Stimulated activated CD4-positive, alpha-beta T cell treated with anti-CD3 and anti-CD28 coated beads, Interleukin-2, amount 100 ng/mL, for 4 hours (primary cell): ENCODE results near the gene MIS12.

ENCODE experiments used
- DNase-seq: peaks from one replicate; pipeline ENCODE4 v3.0.0-alpha.2; 2020; ENCODE audit warnings: low read depth

MIS12 gene

GRCh38 chr17:5535436-5535835, 49.1 kb downstream of the MIS12 start:
- no peak for DNase-seq

- DNase-seq: no peak
Observed at GRCh38 chr17:5536866-5537650, 50.7 kb downstream of the MIS12 start.

- no peak for DNase-seq
Observed at GRCh38 chr17:5539286-5539685, 52.9 kb downstream of the MIS12 start.

GRCh38 chr17:5540321-5540720, 54.0 kb downstream of the MIS12 start:
- DNase-seq: no peak
